GM20000 (cell line): ENCODE results near the gene NANOG.
"Not testable (repeated sequence)": the region's sequence is repeated elsewhere in the genome, so short reads cannot be mapped to it uniquely, and the experiment has no call there.

Source experiments
- DNase-seq: peaks from one replicate; pipeline ENCODE4 v3.0.0; 2012; ENCODE audit warnings: low spot score
- CTCF ChIP-seq: IDR thresholded peaks from 2 replicates; pipeline ENCODE4 v1.5.1; 2012; ENCODE audit warnings: mild to moderate bottlenecking, control low read depth; ENCODE audit errors: extremely low read depth, missing control alignments

Gene NANOG

DNA sequence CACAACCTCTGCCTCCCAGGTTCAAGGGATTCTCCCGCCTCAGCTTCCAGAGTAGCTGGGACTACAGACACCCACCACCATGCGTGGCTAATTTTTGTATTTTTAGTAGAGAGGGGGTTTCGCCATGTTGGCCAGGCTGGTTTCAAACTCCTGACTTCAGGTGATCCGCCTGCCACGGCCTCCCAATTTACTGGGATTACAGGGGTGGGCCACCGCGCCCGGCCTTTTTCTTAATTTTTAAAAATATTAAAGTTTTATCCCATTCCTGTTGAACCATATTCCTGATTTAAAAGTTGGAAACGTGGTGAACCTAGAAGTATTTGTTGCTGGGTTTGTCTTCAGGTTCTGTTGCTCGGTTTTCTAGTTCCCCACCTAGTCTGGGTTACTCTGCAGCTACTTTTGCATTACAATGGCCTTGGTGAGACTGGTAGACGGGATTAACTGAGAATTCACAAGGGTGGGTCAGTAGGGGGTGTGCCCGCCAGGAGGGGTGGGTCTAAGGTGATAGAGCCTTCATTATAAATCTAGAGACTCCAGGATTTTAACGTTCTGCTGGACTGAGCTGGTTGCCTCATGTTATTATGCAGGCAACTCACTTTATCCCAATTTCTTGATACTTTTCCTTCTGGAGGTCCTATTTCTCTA, at the start of gene NANOG:
Gene NANOG (plus strand): TSS at position 519 of the 645 bp plus-strand sequence. CDS start 213 bp downstream, outside the sequence.
- not testable (repeated sequence) for DNase-seq

GRCh38 chr12:7747246-7747645, 42.0 kb upstream of the NANOG start, which contains the start of gene CLEC4C:
Gene CLEC4C, minus strand, starts transcription at chr12:7747375. Its CDS starts 27 bp downstream, at chr12:7747348.
- TF ChIP-seq CTCF: no peak
- DNase-seq: no peak

- no peak for DNase-seq
- TF ChIP-seq CTCF: no peak
Observed at GRCh38 chr12:7748852-7749251, 40.4 kb upstream of the NANOG start.

- no peak for TF ChIP-seq CTCF
- peak; percentile 35 for DNase-seq
Observed at GRCh38 chr12:7749442-7749841, 39.8 kb upstream of the NANOG start.

DNA sequence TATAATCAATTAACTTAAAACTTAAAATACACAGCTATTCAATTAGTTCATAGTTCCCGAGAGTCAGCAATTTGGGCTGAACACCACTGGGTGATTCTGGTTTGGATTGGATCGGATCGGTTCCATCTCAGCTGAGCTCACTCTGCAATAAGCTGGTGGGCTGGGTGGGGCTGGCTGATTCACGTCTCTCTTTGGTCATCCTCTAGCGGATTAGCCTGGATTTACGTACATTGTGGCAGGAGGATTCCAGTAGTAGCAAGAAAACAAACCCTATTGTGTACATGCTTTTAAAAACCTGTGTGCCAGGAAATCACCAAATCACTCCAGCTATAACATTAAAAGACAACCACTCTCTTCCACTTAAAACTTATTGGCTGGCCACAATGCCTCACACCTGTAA, 38.9 kb upstream of the NANOG start:
- no peak for DNase-seq
- no peak for TF ChIP-seq CTCF

- TF ChIP-seq CTCF: no peak
- no peak for DNase-seq
Observed at GRCh38 chr12:7751394-7751793, 37.8 kb upstream of the NANOG start.

DNA sequence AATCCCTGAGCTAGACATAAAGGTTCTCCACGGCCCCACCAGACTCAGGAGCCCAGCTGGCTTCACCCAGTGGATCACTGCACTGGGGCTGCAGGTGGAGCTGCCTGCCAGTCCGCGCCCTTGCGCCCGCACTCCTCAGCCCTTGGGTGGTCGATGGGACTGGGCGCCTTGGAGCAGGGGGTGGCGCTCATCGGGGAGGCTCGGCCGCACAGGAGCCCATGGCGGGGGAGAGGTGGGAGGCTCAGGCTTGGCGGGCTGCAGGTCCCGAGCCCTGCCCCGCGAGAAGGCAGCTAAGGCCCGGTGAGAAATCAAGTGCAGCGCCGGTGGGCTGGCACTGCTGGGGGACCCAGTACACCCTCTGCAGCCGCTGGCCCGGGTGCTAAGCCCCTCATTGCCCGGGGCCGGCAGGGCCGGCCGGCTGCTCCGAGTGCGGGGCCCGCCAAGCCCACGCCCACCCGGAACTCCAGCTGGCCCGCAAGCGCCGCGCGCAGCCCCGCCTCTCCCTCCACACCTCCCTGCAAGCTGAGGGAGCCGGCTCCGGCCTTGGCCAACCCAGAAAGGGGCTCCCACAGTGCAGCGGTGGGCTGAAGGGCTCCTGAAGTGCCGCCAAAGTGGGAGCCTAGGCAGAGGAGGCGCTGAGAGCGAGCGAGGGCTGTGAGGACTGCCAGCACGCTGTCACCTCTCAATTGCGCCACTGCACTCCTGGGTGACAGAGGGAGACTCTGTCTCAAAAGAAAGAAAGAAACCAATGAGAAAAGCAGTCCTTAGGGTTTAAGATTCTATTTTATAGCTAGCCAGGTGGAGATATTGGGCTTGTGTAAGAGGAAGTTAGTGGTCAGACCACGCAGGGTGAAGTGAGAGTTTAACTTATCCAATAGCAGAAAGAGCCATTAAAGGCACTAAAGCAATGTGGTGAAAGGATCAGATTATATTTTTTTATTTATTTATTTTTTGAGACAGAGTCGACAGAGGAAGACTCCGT, 37.0 kb upstream of the NANOG start:
- not testable (repeated sequence) for DNase-seq

GRCh38 chr12:7755668-7756067, 33.5 kb upstream of the NANOG start:
- DNase-seq: not testable (repeated sequence)

GRCh38 chr12:7756993-7757392, 32.2 kb upstream of the NANOG start:
- DNase-seq: no peak
- no peak for TF ChIP-seq CTCF
